ENCODE data around the gene DDRGK1. TPM values are rescaled to one million over a fixed set of nuclear protein-coding genes. Genes with fewer than 3 reads are reported as not detected.

Gene DDRGK1
- polyA plus RNA-seq, 1 donor from 2014 or later, result 67.6 TPM

- H3K4me3 ChIP-seq (ENCODE audit: low read length), result no peak overlapping the region
- H3K4me2 ChIP-seq (ENCODE audit: low read length), result no peak overlapping the region
- no peaks in the 10 kb centered on the region for H3K36me3 ChIP-seq (ENCODE audit: insufficient read depth, low read length)
- no peaks in the 10 kb centered on the region for H3K79me2 ChIP-seq (replicated peaks; ENCODE audit: insufficient read depth, low read length)
- H3K9ac ChIP-seq (ENCODE audit: low read length), result no peak overlapping the region
- TF ChIP-seq POLR2AphosphoS5 (IDR thresholded peaks at IDR 0.05) (no peak), RAD21 (conservative IDR thresholded peaks at IDR 0.05) (no peak), MXI1 (conservative IDR thresholded peaks at IDR 0.05; ENCODE audit: poor library complexity, severe bottlenecking) (no peak), EP300 (conservative IDR thresholded peaks at IDR 0.05; ENCODE audit: poor library complexity, severe bottlenecking) (no peak), CTCF (IDR thresholded peaks at IDR 0.05; ENCODE audit: poor library complexity, severe bottlenecking) (no peak), TAF1 (IDR thresholded peaks at IDR 0.05; ENCODE audit: low read depth) (no peak), REST (IDR thresholded peaks at IDR 0.05; ENCODE audit: borderline replicate concordance) (no peak)
- no peaks in the 10 kb centered on the region for H3K27me3 ChIP-seq (ENCODE audit: insufficient read depth, low read depth, low read length)
- H4K20me1 ChIP-seq (ENCODE audit: insufficient read depth), result no peaks in the 10 kb centered on the region
- H3K9me2 ChIP-seq (ENCODE audit: insufficient read depth, low read length), result no peaks in the 10 kb centered on the region
- no peaks in the 10 kb centered on the region for H3K9me3 ChIP-seq (ENCODE audit: low read length)
- H3K27ac ChIP-seq (ENCODE audit: low read length), result no peak overlapping the region
- H3F3A ChIP-seq (ENCODE audit: insufficient read depth, low read length, poor library complexity, severe bottlenecking), result no peaks in the 10 kb centered on the region
- no peak overlapping the region for H2AFZ ChIP-seq (ENCODE audit: low read depth, low read length)
These were observed 38.1 kb downstream of the DDRGK1 start for GRCh38 chr20:3166338-3166912.

DNA sequence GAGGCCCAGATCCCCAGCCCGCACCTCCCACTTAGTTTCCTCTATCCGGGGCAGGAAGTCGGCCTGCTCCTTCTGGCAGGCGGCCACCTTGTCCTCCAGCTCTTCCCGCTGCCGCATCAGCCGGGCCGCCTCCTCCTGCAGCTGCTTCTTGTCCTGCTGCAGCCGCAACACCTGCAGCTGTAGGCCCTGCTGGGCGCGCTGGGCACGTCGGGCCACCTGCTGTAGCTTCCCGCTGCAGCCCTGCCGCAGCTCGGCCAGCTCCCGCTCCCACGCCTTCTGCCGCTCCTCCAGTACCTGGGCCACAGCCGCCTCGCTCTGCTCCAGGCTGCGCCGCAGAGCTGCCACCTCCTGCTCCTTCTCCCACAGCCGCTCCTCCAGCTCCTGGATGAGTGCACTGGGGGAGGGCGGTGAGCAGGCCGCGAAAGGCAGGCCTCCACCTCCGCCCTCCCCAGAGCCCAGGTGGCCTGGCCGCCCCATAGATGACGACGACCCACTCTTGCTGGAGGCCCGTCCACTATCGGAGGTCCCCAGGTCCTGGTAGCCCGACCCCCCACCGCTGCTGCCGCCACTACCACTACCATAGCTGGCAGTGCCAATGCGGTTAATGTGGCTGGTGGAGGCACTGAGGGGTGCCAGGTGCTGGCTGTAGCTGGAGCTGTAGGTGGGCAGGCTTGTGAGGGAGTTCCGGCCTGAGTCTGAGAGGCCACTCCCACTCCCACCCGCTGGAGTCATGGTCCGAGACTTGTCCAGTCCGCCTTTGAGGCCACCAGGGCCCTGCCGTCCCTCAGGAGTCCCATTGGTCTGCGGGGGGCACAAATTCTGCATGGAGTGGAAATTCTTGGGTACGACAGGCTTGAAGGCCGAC, 38.8 kb downstream of the DDRGK1 start:
- H3K9ac ChIP-seq (ENCODE audit: low read length), result no peak overlapping the region
- H3K36me3 ChIP-seq (ENCODE audit: insufficient read depth, low read length), result no peaks in the 10 kb centered on the region
- TF ChIP-seq RAD21 (conservative IDR thresholded peaks at IDR 0.05), result no peak
- TF ChIP-seq EP300 (conservative IDR thresholded peaks at IDR 0.05; ENCODE audit: poor library complexity, severe bottlenecking), result no peak
- no peak for TF ChIP-seq EZH2 (IDR thresholded peaks at IDR 0.05; ENCODE audit: borderline replicate concordance, insufficient read depth, low read length, poor library complexity, severe bottlenecking)
- TF ChIP-seq MXI1 (conservative IDR thresholded peaks at IDR 0.05; ENCODE audit: poor library complexity, severe bottlenecking), result no peak
- TF ChIP-seq REST (IDR thresholded peaks at IDR 0.05; ENCODE audit: borderline replicate concordance), result no peak
- no peak for TF ChIP-seq POLR2AphosphoS5 (IDR thresholded peaks at IDR 0.05)
- TF ChIP-seq SMC3 (conservative IDR thresholded peaks at IDR 0.05; ENCODE audit: poor library complexity), result no peak
- TF ChIP-seq TAF1 (IDR thresholded peaks at IDR 0.05; ENCODE audit: low read depth), result no peak
- no peak for TF ChIP-seq CTCF (IDR thresholded peaks at IDR 0.05; ENCODE audit: poor library complexity, severe bottlenecking)

More for the DNA sequence above, 38.8 kb downstream of the DDRGK1 start:
- Histone ChIP-seq H3K27ac (ENCODE audit: low read length) (no peak overlapping the region), H3K9me3 (ENCODE audit: low read length) (no peaks in the 10 kb centered on the region), H3K9me2 (ENCODE audit: insufficient read depth, low read length) (no peaks in the 10 kb centered on the region), H3K79me2 (replicated peaks; ENCODE audit: insufficient read depth, low read length) (no peaks in the 10 kb centered on the region), H3K27me3 (ENCODE audit: insufficient read depth, low read depth, low read length) (no peaks in the 10 kb centered on the region), H3K4me3 (ENCODE audit: low read length) (no peak overlapping the region), H3F3A (ENCODE audit: insufficient read depth, low read length, poor library complexity, severe bottlenecking) (no peaks in the 10 kb centered on the region), H3K4me2 (ENCODE audit: low read length) (no peak overlapping the region), H2AFZ (ENCODE audit: low read depth, low read length) (no peak overlapping the region), H4K20me1 (ENCODE audit: insufficient read depth) (no peaks in the 10 kb centered on the region)
